IMR-90 (cell line): ENCODE results near the gene PIP4K2A. TPM values are rescaled to one million over a fixed set of nuclear protein-coding genes. Genes with fewer than 3 reads are reported as not detected.

Experiments
- ATAC-seq: fragments of 200-7000 bp; cut with Tn5 transposase; 2 replicates; pipeline ENCODE4 v1.9.1; 2020; ENCODE audit warnings: low read depth, mild to moderate bottlenecking, moderate library complexity
- BruUV-seq: library from RNA; stranded (reverse); fragments of 400-500 nt; replicated peaks from 2 replicates; lab custom pipeline; 2021; lab: Mats Ljungman, UMichigan
- CTCF ChIA-PET: fragments of 300-600 bp; formaldehyde crosslinking; extraction: SDS; loops from one replicate; lab custom pipeline; 2021; ENCODE audit warnings: antibody characterized with exemption; lab: Yijun Ruan, JAX
- POLR2A ChIA-PET: fragments of 300-600 bp; sonication (Branson Sonifier 250); formaldehyde crosslinking; loops from one replicate; lab custom pipeline; 2022; ENCODE audit warnings: antibody characterized with exemption; ENCODE audit not compliant: unreplicated experiment; lab: Charles Lee
- DNase-seq: peaks from one replicate; pipeline ENCODE4 v3.0.0; 2013
- H2AFZ ChIP-seq: replicated peaks from 2 replicates; pipeline ENCODE3; 2013; ENCODE audit warnings: low read length, mild to moderate bottlenecking; ENCODE audit not compliant: poor library complexity
- H2AK5ac ChIP-seq: 2 replicates; pipeline ENCODE4 v1.6.1; 2013; ENCODE audit warnings: low read depth, low read length, inconsistent platforms
- H2AK9ac ChIP-seq: replicated peaks from 2 replicates; pipeline ENCODE3; 2013; ENCODE audit warnings: mild to moderate bottlenecking, low read depth, low read length, moderate library complexity; ENCODE audit not compliant: poor library complexity
- H2BK120ac ChIP-seq: 2 replicates; pipeline ENCODE4 v1.6.1; 2013; ENCODE audit warnings: low read depth, low read length, inconsistent platforms
- H2BK15ac ChIP-seq: 3 replicates; pipeline ENCODE4 v1.6.1; 2013; ENCODE audit warnings: low read depth, low read length, inconsistent platforms
- H2BK20ac ChIP-seq: 2 replicates; pipeline ENCODE4 v1.6.1; 2013; ENCODE audit warnings: low read depth, mild to moderate bottlenecking, inconsistent platforms, low read length, moderate library complexity
- H2BK5ac ChIP-seq: 2 replicates; pipeline ENCODE4 v1.6.1; 2013; ENCODE audit warnings: mild to moderate bottlenecking, low read depth, low read length, inconsistent platforms; ENCODE audit not compliant: poor library complexity, severe bottlenecking
- H3K14ac ChIP-seq: replicated peaks from 2 replicates; pipeline ENCODE4 v1.6.1; 2013; ENCODE audit warnings: low read depth, low read length, inconsistent platforms
- H3K18ac ChIP-seq: 2 replicates; pipeline ENCODE4 v1.6.1; 2013; ENCODE audit warnings: low read depth, low read length, control low read depth
- H3K23ac ChIP-seq: 2 replicates; pipeline ENCODE4 v1.6.1; 2013; ENCODE audit warnings: low read depth, low read length, inconsistent platforms
- H3K27ac ChIP-seq: 2 replicates; pipeline ENCODE4 v1.5.1; 2013; ENCODE audit warnings: mild to moderate bottlenecking, control low read depth, low read length; ENCODE audit not compliant: insufficient read depth
- H3K27me3 ChIP-seq: 2 replicates; pipeline ENCODE4 v1.6.1; 2013; ENCODE audit warnings: low read length; ENCODE audit not compliant: control insufficient read depth, insufficient read depth
- H3K36me3 ChIP-seq: 2 replicates; pipeline ENCODE4 v1.6.1; 2013; ENCODE audit warnings: low read length, mixed read lengths; ENCODE audit not compliant: control insufficient read depth, insufficient read depth
- H3K4ac ChIP-seq: 2 replicates; pipeline ENCODE4 v1.6.1; 2013; ENCODE audit warnings: low read depth, low read length, inconsistent platforms
- H3K4me1 ChIP-seq: 2 replicates; pipeline ENCODE4 v1.6.1; 2013; ENCODE audit warnings: low read length, mixed read lengths; ENCODE audit not compliant: control insufficient read depth, insufficient read depth
- H3K4me2 ChIP-seq: 2 replicates; pipeline ENCODE4 v1.6.1; 2013; ENCODE audit warnings: low read depth, mild to moderate bottlenecking, control low read depth, low read length, moderate library complexity
- H3K4me3 ChIP-seq: 2 replicates; pipeline ENCODE4 v1.5.1; 2013; ENCODE audit warnings: low read depth, mild to moderate bottlenecking, control low read depth, low read length, moderate library complexity; ENCODE audit not compliant: insufficient read depth
- H3K56ac ChIP-seq: 2 replicates; pipeline ENCODE4 v1.6.1; 2013; ENCODE audit warnings: low read length, inconsistent platforms; ENCODE audit not compliant: insufficient read depth; ENCODE audit errors: extremely low read depth
- H3K79me1 ChIP-seq, 2 experiments: 2 replicates each; pipeline ENCODE4 v1.6.1; 2013; ENCODE audit warnings: low read length in 2 of 2, inconsistent platforms in 1 of 2, low read depth in 1 of 2
- H3K9ac ChIP-seq: 2 replicates; pipeline ENCODE4 v1.6.1; 2013; ENCODE audit warnings: low read depth, low read length, control low read depth
- H3K9me1 ChIP-seq: 2 replicates; pipeline ENCODE4 v1.6.1; 2013; ENCODE audit warnings: low read length, inconsistent platforms; ENCODE audit not compliant: insufficient read depth
- H3K9me3 ChIP-seq: 2 replicates; pipeline ENCODE4 v1.6.1; 2013; ENCODE audit warnings: low read length; ENCODE audit not compliant: control insufficient read depth, insufficient read depth
- H4K20me1 ChIP-seq: 2 replicates; pipeline ENCODE4 v1.6.1; 2013; ENCODE audit warnings: low read length, inconsistent platforms; ENCODE audit not compliant: insufficient read depth
- H4K5ac ChIP-seq: 2 replicates; pipeline ENCODE4 v1.6.1; 2013; ENCODE audit warnings: mild to moderate bottlenecking, low read depth, low read length, control low read depth
- H4K8ac ChIP-seq, 2 experiments: 2 replicates each; pipeline ENCODE4 v1.6.1; 2013; ENCODE audit warnings: low read depth in 2 of 2, low read length in 2 of 2, control low read depth in 1 of 2, inconsistent platforms in 1 of 2
- H4K91ac ChIP-seq: 2 replicates; pipeline ENCODE4 v1.6.1; 2013; ENCODE audit warnings: low read depth, low read length, inconsistent platforms; ENCODE audit not compliant: insufficient read depth
- BHLHE40 ChIP-seq: fragments of 150-350 bp; IDR thresholded peaks from 2 replicates; pipeline ENCODE4 v1.6.1; 2016; ENCODE audit warnings: mild to moderate bottlenecking, low read depth, low read length
- CEBPB ChIP-seq: IDR thresholded peaks from 2 replicates; pipeline ENCODE4 v1.6.1; 2012; ENCODE audit warnings: low read depth, low read length, improper control_type of control experiment
- CHD1 ChIP-seq: IDR thresholded peaks from 2 replicates; pipeline ENCODE4 v1.6.1; 2012; ENCODE audit warnings: low read depth, low read length, improper control_type of control experiment
- CTCF ChIP-seq: conservative IDR thresholded peaks from 2 replicates; pipeline ENCODE4 v1.5.1; 2012; ENCODE audit warnings: mild to moderate bottlenecking, low read depth, low read length, improper control_type of control experiment
- ELK1 ChIP-seq: fragments of 150-350 bp; IDR thresholded peaks from 2 replicates; pipeline ENCODE4 v1.6.1; 2016; ENCODE audit warnings: low read depth, mild to moderate bottlenecking, low read length, moderate library complexity, borderline replicate concordance
- FOS ChIP-seq: fragments of 150-350 bp; IDR thresholded peaks from 2 replicates; pipeline ENCODE4 v1.6.1; 2016; ENCODE audit warnings: low read depth, low read length
- MAFK ChIP-seq: IDR thresholded peaks from 2 replicates; pipeline ENCODE4 v1.6.1; 2012; ENCODE audit warnings: low read depth, low read length, improper control_type of control experiment
- MAZ ChIP-seq: IDR thresholded peaks from 2 replicates; pipeline ENCODE4 v1.6.1; 2012; ENCODE audit warnings: low read depth, mild to moderate bottlenecking, low read length, improper control_type of control experiment, moderate library complexity, borderline replicate concordance
- MXI1 ChIP-seq: IDR thresholded peaks from 2 replicates; pipeline ENCODE4 v1.6.1; 2012; ENCODE audit warnings: low read depth, mild to moderate bottlenecking, low read length, moderate library complexity, borderline replicate concordance
- NFE2L2 ChIP-seq: fragments of 150-350 bp; IDR thresholded peaks from 2 replicates; pipeline ENCODE4 v1.6.1; 2016; ENCODE audit warnings: low read depth, mild to moderate bottlenecking, low read length
- POLR2A ChIP-seq: IDR thresholded peaks from 2 replicates; pipeline ENCODE4 v1.6.1; 2012; ENCODE audit warnings: mild to moderate bottlenecking, low read depth, low read length
- RAD21 ChIP-seq: IDR thresholded peaks from 2 replicates; pipeline ENCODE4 v1.6.1; 2012; ENCODE audit warnings: low read length, improper control_type of control experiment
- RCOR1 ChIP-seq: IDR thresholded peaks from 2 replicates; pipeline ENCODE4 v1.6.1; 2012; ENCODE audit warnings: mild to moderate bottlenecking, low read length, improper control_type of control experiment; ENCODE audit not compliant: insufficient replicate concordance
- RFX5 ChIP-seq: IDR thresholded peaks from 2 replicates; pipeline ENCODE4 v1.8.0; 2012; ENCODE audit warnings: low read depth, mild to moderate bottlenecking, low read length, moderate library complexity
- SMC3 ChIP-seq: fragments of 150-350 bp; IDR thresholded peaks from 2 replicates; pipeline ENCODE4 v1.6.1; 2016; ENCODE audit warnings: low read depth, mild to moderate bottlenecking, antibody characterized with exemption, low read length, moderate library complexity
- USF2 ChIP-seq: fragments of 150-350 bp; IDR thresholded peaks from 2 replicates; pipeline ENCODE4 v1.6.1; 2017; ENCODE audit warnings: mild to moderate bottlenecking, antibody characterized with exemption, low read length, low read depth
- WGBS, 2 experiments: methylation state at CpG; one replicate each; pipeline versions ENCODE4 v1.1.5 to v1.1.7; 2013; ENCODE audit warnings: missing lambda C conversion rate in 2 of 2; ENCODE audit not compliant: insufficient read length in 1 of 2; ENCODE audit errors: extremely low coverage in 2 of 2; 5-methylcytosine and 5-hydroxymethylcytosine counted together
- dilution Hi-C: fragments of 300-500 bp; cut with HindIII; formaldehyde crosslinking; loops from one replicate; pipeline ENCODE4 v1.14.3; 2018; ENCODE audit warnings: low sequenced_read_pairs; ENCODE audit not compliant: unreplicated experiment
- in situ Hi-C: fragments of 300-500 bp; cut with MboI; formaldehyde crosslinking; loops from 3 replicates; pipeline ENCODE4 v1.14.3; 2019; ENCODE audit warnings: low sequenced_read_pairs, inconsistent platforms, mixed read lengths
- intact Hi-C: fragments of 100-400 bp; cut with micrococcal nuclease; formaldehyde crosslinking; loops from 2 replicates; pipeline ENCODE4 v1.10.0; 2022
- polyA plus RNA-seq, 3 experiments: library from polyadenylated mRNA; depleted of rRNA; stranded (reverse); fragments of >200 nt; gene quantifications; 2 replicates each; pipeline ENCODE4 v1.2.3, GENCODE V29; 2012; ENCODE audit warnings: low replicate concordance in 1 of 3
- total RNA-seq: library from RNA; depleted of rRNA; stranded (reverse); fragments of >200 nt; gene quantifications from 2 replicates; pipeline ENCODE4 v1.2.3, GENCODE V29; 2012

PIP4K2A gene
- total and polyA plus RNA-seq, 2 of the 4 experiments (the other 2 are of a cell fraction) = 9.8 to 18.1 TPM

- POLR2A ChIA-PET = no interaction called here
- Histone ChIP-seq H3K27ac (no peak overlapping the region), H3K36me3 (peaks cover 5% of the 10 kb centered on the region), H3K27me3 (no peaks in the 10 kb centered on the region), H3K4ac (no peak overlapping the region), H4K8ac (no peak overlapping the region), H3K56ac (no peak overlapping the region), H2BK120ac (no peak overlapping the region), H2AK5ac (no peak overlapping the region), H2BK15ac (no peak overlapping the region), H3K9ac (no peak overlapping the region), H4K91ac (no peak overlapping the region), H3K79me1 (peaks cover 25 to 59% of the 10 kb centered on the region in 2 experiments), H3K9me1 (peaks cover 15% of the 10 kb centered on the region; the same call in 1 of the 2 replicates), H3K9me3 (no peaks in the 10 kb centered on the region), H3K23ac (no peak overlapping the region), H3K4me1 (peaks cover 6% of the 10 kb centered on the region), H3K4me2 (no peak overlapping the region), H3K14ac (no peak overlapping the region), H4K20me1 (no peaks in the 10 kb centered on the region), H2AK9ac (no peak overlapping the region), H2BK20ac (no peak overlapping the region), H3K4me3 (no peak overlapping the region), H4K5ac (no peak overlapping the region), H2AFZ (no peak overlapping the region), H3K18ac (no peak overlapping the region), H2BK5ac (no peak overlapping the region)
- ATAC-seq (no peak), DNase-seq (no peak)
- no TSS peak for BruUV-seq
- in situ Hi-C loops (loop anchor here (25.0 kb wide), 1 partner anchor 1098 kb away; no protein-coding TSS in a partner anchor), intact Hi-C loops (no loop called here), dilution Hi-C loops (no loop called here)
- no CpG with 5 or more reads among the region's 5 CpGs for WGBS, 2 experiments
- CTCF ChIA-PET = interaction anchor here (0.6 to 0.8 kb wide), 2 partner anchors 102 to 608 kb away, joined by 3 read pairs; no protein-coding TSS in a partner anchor
- TF ChIP-seq CTCF = no peak
- no peak for TF ChIP-seq MXI1
- no peak for TF ChIP-seq RFX5
- no peak for TF ChIP-seq CHD1
- no peak for TF ChIP-seq RCOR1
- no peak for TF ChIP-seq ELK1
- no peak for TF ChIP-seq MAFK
- no peak for TF ChIP-seq NFE2L2
- TF ChIP-seq RAD21 = no peak
- TF ChIP-seq POLR2A = no peak
- TF ChIP-seq USF2 = no peak
- no peak for TF ChIP-seq SMC3
- TF ChIP-seq MAZ = no peak
- no peak for TF ChIP-seq BHLHE40
- no peak for TF ChIP-seq CEBPB
- TF ChIP-seq FOS = no peak
These were observed 103.8 kb downstream of the PIP4K2A start for GRCh38 chr10:22610610-22611009.
